Mucosa of descending colon (tissue), 3 donors: ENCODE results near the gene MBNL2. TPM values are rescaled to one million over a fixed set of nuclear protein-coding genes. Genes with fewer than 3 reads are reported as not detected.
A peak's percentile ranks its signal among the peaks of the same experiment; 100 is the strongest.

Experiments used
- ATAC-seq: fragments of 200-7000 bp; cut with Tn5 transposase; one replicate; pipeline ENCODE4 v1.9.1; 2020; ENCODE audit warnings: mild to moderate bottlenecking, moderate library complexity
- DNase-seq, 3 donors: peaks; one replicate each; pipeline ENCODE4 v3.0.0-alpha.2; 2020
- H3K36me3 ChIP-seq: fragments of 200-600 bp; one replicate; pipeline ENCODE4 v1.8.0; 2021; ENCODE audit warnings: low read depth, mild to moderate bottlenecking
- H3K4me1 ChIP-seq: fragments of 200-600 bp; one replicate; pipeline ENCODE4 v1.8.0; 2021; ENCODE audit warnings: low read depth, mild to moderate bottlenecking
- H3K4me3 ChIP-seq: fragments of 200-600 bp; one replicate; pipeline ENCODE4 v1.8.0; 2021; ENCODE audit warnings: mild to moderate bottlenecking
- H3K9me3 ChIP-seq: fragments of 200-600 bp; one replicate; pipeline ENCODE4 v1.8.0; 2021; ENCODE audit warnings: mild to moderate bottlenecking
- CTCF ChIP-seq: fragments of 200-600 bp; IDR thresholded peaks from one replicate; pipeline ENCODE4 v1.8.0; 2022; ENCODE audit warnings: antibody characterized with exemption, mild to moderate bottlenecking
- intact Hi-C, 2 donors: fragments of 100-400 bp; cut with DNase I in 1 of 2; cut with micrococcal nuclease in 1 of 2; formaldehyde crosslinking; loops; one replicate each; pipeline versions ENCODE4 v1.11.0 to v1.11.1; 2022; cut with DNase I, micrococcal nuclease
- total RNA-seq, 3 donors: library from RNA; stranded (reverse); fragmentation: NEBNext Ultra II Directional in 2 of 3; extraction: Animal tissue kit (Norgen Biotek cat#: 25700) in 2 of 3; gene quantifications; one replicate each; pipeline versions ENCODE4 v1.2.1 to v1.2.4, GENCODE V29; 2021 to 2023
- donor health status: DM: no; HTN: no; CAD: no; lungs with moderate emphysema.
- donor health status: DM: no; HTN: no; CAD: no.
- donor health status: DM: no; HTN: yes; CAD: no.

MBNL2 gene
- total RNA-seq, 3 donors from 2014 or later = 41.0 to 75.1 (median 47.2) TPM

GRCh38 chr13:97311956-97312355, 89.8 kb downstream of the MBNL2 start:
- no peak for TF ChIP-seq CTCF
- no peaks in the 10 kb centered on the region for H3K9me3 ChIP-seq

GRCh38 chr13:97313551-97314260, 91.6 kb downstream of the MBNL2 start:
- no peak for TF ChIP-seq CTCF
- no peak for DNase-seq
- no peak for ATAC-seq

More at GRCh38 chr13:97311956-97312355, 89.8 kb downstream of the MBNL2 start:
- Histone ChIP-seq H3K36me3 (no peaks in the 10 kb centered on the region), H3K4me1 (no peaks in the 10 kb centered on the region), H3K4me3 (no peak overlapping the region)
- intact Hi-C loops = no loop called here
- DNase-seq (no peak), ATAC-seq (no peak)

GRCh38 chr13:97316390-97316789, 94.3 kb downstream of the MBNL2 start:
- peaks cover 6% of the 10 kb centered on the region for H3K4me1 ChIP-seq
- TF ChIP-seq CTCF = no peak
- ATAC-seq = no peak
- no peak for DNase-seq
- no peaks in the 10 kb centered on the region for H3K36me3 ChIP-seq
- intact Hi-C loops = no loop called here
- no peaks in the 10 kb centered on the region for H3K9me3 ChIP-seq
- no peak overlapping the region for H3K4me3 ChIP-seq

More at GRCh38 chr13:97313551-97314260, 91.6 kb downstream of the MBNL2 start:
- H3K4me1 ChIP-seq = peaks cover under 1% of the 10 kb centered on the region
- H3K36me3 ChIP-seq = no peaks in the 10 kb centered on the region
- H3K9me3 ChIP-seq = no peaks in the 10 kb centered on the region
- H3K4me3 ChIP-seq = no peak overlapping the region
- intact Hi-C loops = no loop called here

GRCh38 chr13:97317933-97318332, 95.8 kb downstream of the MBNL2 start:
- intact Hi-C loops = no loop called here

GRCh38 chr13:97318532-97318931, 96.4 kb downstream of the MBNL2 start:
- TF ChIP-seq CTCF = no peak
- Histone ChIP-seq H3K36me3 (no peaks in the 10 kb centered on the region), H3K9me3 (no peaks in the 10 kb centered on the region), H3K4me3 (no peak overlapping the region), H3K4me1 (peaks cover 6% of the 10 kb centered on the region)
- DNase-seq (no peak), ATAC-seq (peak; percentile 9)
- intact Hi-C loops = no loop called here

More at GRCh38 chr13:97317933-97318332, 95.8 kb downstream of the MBNL2 start:
- H3K4me1 ChIP-seq = peaks cover 6% of the 10 kb centered on the region
- DNase-seq (no peak), ATAC-seq (no peak)
- no peaks in the 10 kb centered on the region for H3K36me3 ChIP-seq
- H3K4me3 ChIP-seq = no peak overlapping the region
- no peak for TF ChIP-seq CTCF
- H3K9me3 ChIP-seq = no peaks in the 10 kb centered on the region
